ENCODE measurements around the gene NRG2. TPM values are rescaled to one million over a fixed set of nuclear protein-coding genes. Genes with fewer than 3 reads are reported as not detected.

NRG2 gene
- total and polyA plus RNA-seq, 2 of the 4 experiments (the other 2 are of a cell fraction) = 0.18 TPM; not detected in 1

DNA sequence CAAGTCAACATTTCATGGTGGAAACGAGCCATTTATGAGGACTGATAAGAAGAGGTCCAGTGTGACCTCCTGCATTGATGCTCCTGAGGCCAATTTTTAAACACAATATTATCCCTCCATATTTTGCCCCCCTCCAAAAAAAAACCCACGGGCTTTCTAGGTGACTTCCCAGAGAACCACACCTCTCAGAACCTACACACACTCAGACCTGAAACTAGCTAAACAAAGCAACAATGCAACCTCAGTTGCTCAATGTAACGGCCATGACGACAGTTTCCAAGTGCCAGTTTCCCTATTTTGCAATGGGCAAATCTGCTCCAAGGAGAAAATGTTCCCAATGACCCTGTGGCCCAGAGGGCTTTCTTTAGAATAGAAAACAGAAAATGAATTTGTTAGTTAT is 3.5 kb downstream of the NRG2 start:
- TF ChIP-seq BHLHE40 (IDR thresholded peaks at IDR 0.05; ENCODE audit: low read depth, low read length) (no peak), USF2 (IDR thresholded peaks at IDR 0.05; ENCODE audit: low read depth, low read length) (no peak), MAZ (IDR thresholded peaks at IDR 0.05; ENCODE audit: borderline replicate concordance, low read depth, low read length) (no peak), RAD21 (IDR thresholded peaks at IDR 0.05; ENCODE audit: low read length) (no peak)
- BruUV-seq (replicated peaks) = no TSS peak
- no peak overlapping the region for H3K27ac ChIP-seq (ENCODE audit: insufficient read depth, low read length)

More for the DNA sequence above, 3.5 kb downstream of the NRG2 start:
- Histone ChIP-seq H2BK15ac (ENCODE audit: low read depth, low read length) (no peak overlapping the region), H4K20me1 (ENCODE audit: insufficient read depth, low read length) (no peaks in the 10 kb centered on the region), H3K36me3 (ENCODE audit: control insufficient read depth, insufficient read depth, low read length) (no peaks in the 10 kb centered on the region), H3K9me3 (ENCODE audit: control insufficient read depth, insufficient read depth, low read length) (no peaks in the 10 kb centered on the region), H3K4me1 (ENCODE audit: control insufficient read depth, insufficient read depth, low read length) (no peaks in the 10 kb centered on the region; the same call in 1 of the 2 replicates), H2AK9ac (replicated peaks; ENCODE audit: low read depth, low read length, poor library complexity) (no peak overlapping the region), H3K4me2 (ENCODE audit: low read depth, low read length) (no peak overlapping the region), H2AFZ (replicated peaks; ENCODE audit: low read length, poor library complexity) (no peak overlapping the region), H2AK5ac (ENCODE audit: low read depth, low read length) (no peak overlapping the region), H2BK20ac (ENCODE audit: low read depth, low read length) (no peak overlapping the region), H3K23ac (ENCODE audit: low read depth, low read length) (no peak overlapping the region), H3K4ac (ENCODE audit: low read depth, low read length) (no peak overlapping the region), H4K8ac (ENCODE audit: low read depth in 2 of 2, low read length in 2 of 2) (no peak overlapping the region), H4K5ac (ENCODE audit: low read depth, low read length) (no peak overlapping the region), H3K14ac (replicated peaks; ENCODE audit: low read depth, low read length) (no peak overlapping the region), H2BK120ac (ENCODE audit: low read depth, low read length) (no peak overlapping the region), H3K18ac (ENCODE audit: low read depth, low read length) (no peak overlapping the region), H3K9ac (ENCODE audit: low read depth, low read length) (no peak overlapping the region), H3K27me3 (ENCODE audit: control insufficient read depth, insufficient read depth, low read length) (peaks cover 39% of the 10 kb centered on the region), H3K56ac (ENCODE audit: extremely low read depth, insufficient read depth, low read length) (no peak overlapping the region), H3K9me1 (ENCODE audit: insufficient read depth, low read length) (no peaks in the 10 kb centered on the region), H4K91ac (ENCODE audit: insufficient read depth, low read depth, low read length) (no peak overlapping the region), H3K4me3 (ENCODE audit: insufficient read depth, low read depth, low read length) (no peak overlapping the region), H3K79me1 (ENCODE audit: low read depth in 1 of 2, low read length in 2 of 2) (no peaks in the 10 kb centered on the region), H2BK5ac (ENCODE audit: low read depth, low read length, poor library complexity, severe bottlenecking) (no peak overlapping the region)
- ATAC-seq (ENCODE audit: low read depth) = no peak
- in situ Hi-C loops (cut with MboI; ENCODE audit: low sequenced_read_pairs) (no loop called here), intact Hi-C loops (cut with micrococcal nuclease) (no loop called here), dilution Hi-C loops (cut with HindIII; ENCODE audit: low sequenced_read_pairs, unreplicated experiment) (no loop called here)
- no CpG with 5 or more reads among the region's 4 CpGs for WGBS, 2 experiments (ENCODE audit: extremely low coverage in 2 of 2, insufficient read length in 1 of 2)
- DNase-seq = no peak
- POLR2A ChIA-PET (ENCODE audit: unreplicated experiment) = no interaction called here
- CTCF ChIA-PET = no interaction called here

Measured in IMR-90 (cell line).